Measurements from ENCODE around the gene LRRC1.
A peak's percentile ranks its signal among the peaks of the same experiment; 100 is the strongest.

LRRC1 gene

GRCh38 chr6:53924821-53925422, 130.1 kb downstream of the LRRC1 start:
- Histone ChIP-seq H3K27ac (ENCODE audit: low read length) (no peak overlapping the region), H2AFZ (ENCODE audit: low read depth, low read length) (no peak overlapping the region), H3K9me3 (ENCODE audit: insufficient read depth, low read length, severe bottlenecking) (no peaks in the 10 kb centered on the region), H3K4me3 (ENCODE audit: low read depth in 1 of 2, low read length in 2 of 2) (no peak overlapping the region), H3K4me2 (ENCODE audit: insufficient read depth, low read length) (no peak overlapping the region), H3K36me3 (ENCODE audit: insufficient read depth, low read length) (peaks cover 30% of the 10 kb centered on the region), H3K9ac (ENCODE audit: low read depth, low read length) (no peak overlapping the region), H3K79me2 (ENCODE audit: insufficient read depth, low read length) (no peaks in the 10 kb centered on the region), H4K20me1 (ENCODE audit: insufficient read depth, low read length) (no peaks in the 10 kb centered on the region), H3K4me1 (ENCODE audit: insufficient read depth, low read length) (peaks cover 25% of the 10 kb centered on the region), H3K27me3 (ENCODE audit: insufficient read depth, low read length, poor library complexity) (no peaks in the 10 kb centered on the region)
- TF ChIP-seq EZH2 (IDR thresholded peaks at IDR 0.05; ENCODE audit: borderline replicate concordance, low read depth, low read length, severe bottlenecking) (no peak), CTCF (IDR thresholded peaks at IDR 0.05; ENCODE audit: borderline replicate concordance, extremely low read depth, low read length, poor library complexity, severe bottlenecking) (no peak)
- no peak for ATAC-seq (ENCODE audit: insufficient read depth, low read depth)
- no peak for DNase-seq

GRCh38 chr6:53925891-53926290, 131.1 kb downstream of the LRRC1 start:
- no peaks in the 10 kb centered on the region for H3K79me2 ChIP-seq (ENCODE audit: insufficient read depth, low read length)
- no peak overlapping the region for H3K9ac ChIP-seq (ENCODE audit: low read depth, low read length)
- H3K4me2 ChIP-seq (ENCODE audit: insufficient read depth, low read length) = no peak overlapping the region

GRCh38 chr6:53926505-53926904, 131.7 kb downstream of the LRRC1 start:
- peak; percentile 2; the same call in 1 of the 3 replicates for ATAC-seq (ENCODE audit: insufficient read depth, low read depth)
- no peak overlapping the region for H3K4me3 ChIP-seq (ENCODE audit: low read depth in 1 of 2, low read length in 2 of 2)
- no peak overlapping the region for H3K4me2 ChIP-seq (ENCODE audit: insufficient read depth, low read length)
- TF ChIP-seq EZH2 (IDR thresholded peaks at IDR 0.05; ENCODE audit: borderline replicate concordance, low read depth, low read length, severe bottlenecking) (no peak), CTCF (IDR thresholded peaks at IDR 0.05; ENCODE audit: borderline replicate concordance, extremely low read depth, low read length, poor library complexity, severe bottlenecking) (no peak)
- no peak for DNase-seq
- no peaks in the 10 kb centered on the region for H3K79me2 ChIP-seq (ENCODE audit: insufficient read depth, low read length)
- no peak overlapping the region for H3K9ac ChIP-seq (ENCODE audit: low read depth, low read length)
- no peak overlapping the region for H2AFZ ChIP-seq (ENCODE audit: low read depth, low read length)
- no peaks in the 10 kb centered on the region for H3K9me3 ChIP-seq (ENCODE audit: insufficient read depth, low read length, severe bottlenecking)
- no peaks in the 10 kb centered on the region for H4K20me1 ChIP-seq (ENCODE audit: insufficient read depth, low read length)
- H3K36me3 ChIP-seq (ENCODE audit: insufficient read depth, low read length) = peaks cover 20% of the 10 kb centered on the region
- H3K4me1 ChIP-seq (ENCODE audit: insufficient read depth, low read length) = peaks cover 25% of the 10 kb centered on the region
- peak overlapping the region; percentile 30; the same call in 1 of the 2 replicates for H3K27ac ChIP-seq (ENCODE audit: low read length)
- H3K27me3 ChIP-seq (ENCODE audit: insufficient read depth, low read length, poor library complexity) = no peaks in the 10 kb centered on the region

More at GRCh38 chr6:53925891-53926290, 131.1 kb downstream of the LRRC1 start:
- no peak for TF ChIP-seq EZH2 (IDR thresholded peaks at IDR 0.05; ENCODE audit: borderline replicate concordance, low read depth, low read length, severe bottlenecking)
- no peak for TF ChIP-seq CTCF (IDR thresholded peaks at IDR 0.05; ENCODE audit: borderline replicate concordance, extremely low read depth, low read length, poor library complexity, severe bottlenecking)
- Histone ChIP-seq H3K27ac (ENCODE audit: low read length) (no peak overlapping the region), H2AFZ (ENCODE audit: low read depth, low read length) (no peak overlapping the region), H3K4me1 (ENCODE audit: insufficient read depth, low read length) (peaks cover 25% of the 10 kb centered on the region), H3K36me3 (ENCODE audit: insufficient read depth, low read length) (peaks cover 26% of the 10 kb centered on the region), H4K20me1 (ENCODE audit: insufficient read depth, low read length) (no peaks in the 10 kb centered on the region), H3K4me3 (ENCODE audit: low read depth in 1 of 2, low read length in 2 of 2) (no peak overlapping the region), H3K27me3 (ENCODE audit: insufficient read depth, low read length, poor library complexity) (no peaks in the 10 kb centered on the region), H3K9me3 (ENCODE audit: insufficient read depth, low read length, severe bottlenecking) (no peaks in the 10 kb centered on the region)
- DNase-seq (no peak), ATAC-seq (ENCODE audit: insufficient read depth, low read depth) (no peak)

Data from DND-41 (cell line).